ENCODE measurements around the gene TM4SF18.

TM4SF18 gene

GRCh38 chr3:149284034-149284433, 49.4 kb downstream of the TM4SF18 start:
- DNase-seq (ENCODE audit: low spot score) (no peak), FAIRE-seq (no peak)

GRCh38 chr3:149283401-149283800, 50.0 kb downstream of the TM4SF18 start:
- FAIRE-seq (no peak), DNase-seq (ENCODE audit: low spot score) (no peak)

GRCh38 chr3:149282836-149283235, 50.6 kb downstream of the TM4SF18 start:
- no peak for FAIRE-seq
- DNase-seq (ENCODE audit: low spot score) = no peak

- DNase-seq (ENCODE audit: low spot score) (no peak), FAIRE-seq (no peak)
These were observed 51.1 kb downstream of the TM4SF18 start for GRCh38 chr3:149282322-149282721.

- FAIRE-seq (no peak), DNase-seq (ENCODE audit: low spot score) (no peak)
These were observed 52.6 kb downstream of the TM4SF18 start for GRCh38 chr3:149280671-149281349.

- DNase-seq (ENCODE audit: low spot score) (no peak), FAIRE-seq (no peak)
These were observed 54.5 kb downstream of the TM4SF18 start for GRCh38 chr3:149278911-149279310.

GRCh38 chr3:149277331-149277813, 56.1 kb downstream of the TM4SF18 start:
- FAIRE-seq = peak; percentile 95
- peak; percentile 67 for DNase-seq (ENCODE audit: low spot score)

GRCh38 chr3:149276619-149277018, 56.8 kb downstream of the TM4SF18 start:
- FAIRE-seq (no peak), DNase-seq (ENCODE audit: low spot score) (no peak)

- FAIRE-seq (no peak), DNase-seq (ENCODE audit: low spot score) (no peak)
These were observed 59.2 kb downstream of the TM4SF18 start for GRCh38 chr3:149274220-149274619.

GRCh38 chr3:149273096-149273751, 60.2 kb downstream of the TM4SF18 start:
- FAIRE-seq = peak; percentile 95
- peak; percentile 87 for DNase-seq (ENCODE audit: low spot score)

GRCh38 chr3:149271669-149272068, 61.8 kb downstream of the TM4SF18 start:
- DNase-seq (ENCODE audit: low spot score) (no peak), FAIRE-seq (no peak)

- DNase-seq (ENCODE audit: low spot score) (no peak), FAIRE-seq (no peak)
These were observed 63.3 kb downstream of the TM4SF18 start for GRCh38 chr3:149270180-149270579.

- DNase-seq (ENCODE audit: low spot score) (no peak), FAIRE-seq (no peak)
These were observed 63.7 kb downstream of the TM4SF18 start for GRCh38 chr3:149269687-149270086.
